HCT116 (cell line): Measurements from ENCODE around the gene THRB. TPM values are rescaled to one million over a fixed set of nuclear protein-coding genes. Genes with fewer than 3 reads are reported as not detected.

Experiments
- ATAC-seq: fragments of 200-7000 bp; cut with Tn5 transposase; 2 replicates; pipeline ENCODE4 v1.9.1; 2020; ENCODE audit warnings: mild to moderate bottlenecking, moderate library complexity
- BruUV-seq: library from RNA; stranded (reverse); fragments of 400-500 nt; replicated peaks from 2 replicates; lab custom pipeline; 2021; lab: Mats Ljungman, UMichigan
- CTCF ChIA-PET: fragments of 300-600 bp; sonication (Branson Sonifier 250); formaldehyde crosslinking; loops from one replicate; lab custom pipeline; 2021; ENCODE audit warnings: antibody characterized with exemption; lab: Charles Lee
- POLR2A ChIA-PET: fragments of 300-600, 350-600 bp; sonication (Branson Sonifier 250); formaldehyde crosslinking; loops from one replicate; lab custom pipeline; 2021; ENCODE audit warnings: antibody characterized with exemption; lab: Charles Lee
- RAD21 ChIA-PET, 2 experiments: fragments of 300-600 bp; sonication (Branson Sonifier 250); formaldehyde crosslinking; loops; one replicate each; lab custom pipeline; 2023; ENCODE audit warnings: low total read pairs in 2 of 2; ENCODE audit not compliant: uncharacterized antibody in 2 of 2, unreplicated experiment in 2 of 2, low non-redundant PET in 1 of 2; lab: Charles Lee
- DNase-seq: peaks from one replicate; pipeline ENCODE4 v3.0.0-alpha.2; 2010; ENCODE audit warnings: low read depth, low spot score
- H2AFZ ChIP-seq: fragments of 200-600 bp; shearing (Covaris generic), sonication (generic); 2 replicates; pipeline ENCODE4 v1.6.1; 2017; ENCODE audit warnings: low read depth, mixed run types, mixed read lengths, antibody characterized with exemption, low read length; ENCODE audit not compliant: poor library complexity, severe bottlenecking
- H3K27ac ChIP-seq: 2 replicates; pipeline ENCODE4 v1.5.1; 2012; ENCODE audit warnings: low read depth, low read length
- H3K27me3 ChIP-seq: fragments of 200-600 bp; sonication (generic); 2 replicates; pipeline ENCODE4 v1.6.1; 2016; ENCODE audit warnings: mixed run types, low read length, mixed read lengths; ENCODE audit not compliant: insufficient read depth
- H3K36me3 ChIP-seq, 2 experiments: fragments of 200-500 bp in 1 of 2; fragments of 200-600 bp in 1 of 2; sonication (Bioruptor generic) in 1 of 2; sonication (generic) in 1 of 2; 2 replicates each; pipeline versions ENCODE4 v1.5.1 to v1.6.1; 2014 to 2016; ENCODE audit warnings: low read length in 2 of 2, inconsistent platforms in 1 of 2, mixed read lengths in 1 of 2, mixed run types in 1 of 2; ENCODE audit not compliant: insufficient read depth in 2 of 2, control insufficient read depth in 1 of 2
- H3K4me1 ChIP-seq, 2 experiments: fragments of 200-600 bp in 1 of 2; sonication (generic) in 1 of 2; 2 replicates each; pipeline versions ENCODE4 v1.5.1 to v1.6.1; 2012 to 2017; ENCODE audit warnings: low read length in 2 of 2, inconsistent platforms in 1 of 2, mild to moderate bottlenecking in 1 of 2, mixed read lengths in 1 of 2, mixed run types in 1 of 2, moderate library complexity in 1 of 2; ENCODE audit not compliant: insufficient read depth in 2 of 2, control insufficient read depth in 1 of 2
- H3K4me2 ChIP-seq: fragments of 200-600 bp; sonication (generic); 2 replicates; pipeline ENCODE4 v1.6.1; 2017; ENCODE audit warnings: mixed run types, low read length, mixed read lengths
- H3K4me3 ChIP-seq, 2 experiments: fragments of 200-600 bp in 1 of 2; sonication (generic) in 1 of 2; replicated peaks in 1 of 2; 2 replicates each; pipeline ENCODE4 v1.5.1; 2011 to 2016; ENCODE audit warnings: low read length in 2 of 2, control low read depth in 1 of 2, low read depth in 1 of 2, mild to moderate bottlenecking in 1 of 2, mixed read lengths in 1 of 2, mixed run types in 1 of 2
- H3K79me2 ChIP-seq: fragments of 200-600 bp; sonication (generic); 2 replicates; pipeline ENCODE4 v1.6.1; 2017; ENCODE audit warnings: mild to moderate bottlenecking, mixed run types, low read length, moderate library complexity, mixed read lengths; ENCODE audit not compliant: insufficient read depth
- H3K9ac ChIP-seq: fragments of 200-600 bp; sonication (generic); 2 replicates; pipeline ENCODE4 v1.6.1; 2016; ENCODE audit warnings: low read length, mixed read lengths
- H3K9me2 ChIP-seq: fragments of 200-600 bp; sonication (generic), shearing (Covaris generic); 2 replicates; pipeline ENCODE4 v1.6.1; 2017; ENCODE audit warnings: mixed run types, mild to moderate bottlenecking, moderate library complexity; ENCODE audit not compliant: insufficient read depth
- H3K9me3 ChIP-seq, 2 experiments: fragments of 200-500 bp in 1 of 2; fragments of 200-600 bp in 1 of 2; sonication (Bioruptor generic) in 1 of 2; sonication (generic) in 1 of 2; 2 replicates each; pipeline ENCODE4 v1.6.1; 2014 to 2017; ENCODE audit warnings: low read length in 2 of 2, mixed read lengths in 2 of 2, inconsistent platforms in 1 of 2, low read depth in 1 of 2, mild to moderate bottlenecking in 1 of 2, mixed run types in 1 of 2, moderate library complexity in 1 of 2; ENCODE audit not compliant: control insufficient read depth in 1 of 2, insufficient read depth in 1 of 2
- H4K20me1 ChIP-seq: fragments of 200-600 bp; sonication (generic), shearing (Covaris generic); 2 replicates; pipeline ENCODE4 v1.6.1; 2017; ENCODE audit warnings: mixed run types, mild to moderate bottlenecking, moderate library complexity; ENCODE audit not compliant: insufficient read depth
- CEBPB ChIP-seq: IDR thresholded peaks from 2 replicates; pipeline ENCODE4 v1.6.1; 2012; ENCODE audit warnings: low read depth
- CTCF ChIP-seq, 3 experiments: fragments of 200-600 bp in 1 of 3; sonication (generic) in 1 of 3; IDR thresholded peaks in 2 of 3; conservative IDR thresholded peaks in 1 of 3; 2 replicates each; pipeline ENCODE4 v1.5.1; 2012 to 2017; ENCODE audit warnings: low read depth in 2 of 3, low read length in 2 of 3, antibody characterized with exemption in 1 of 3, borderline replicate concordance in 1 of 3, control low read depth in 1 of 3, mild to moderate bottlenecking in 1 of 3, mixed read lengths in 1 of 3, mixed run types in 1 of 3, moderate library complexity in 1 of 3; ENCODE audit not compliant: insufficient read depth in 1 of 3
- EGR1 ChIP-seq: IDR thresholded peaks from 2 replicates; pipeline ENCODE4 v1.6.1; 2012; ENCODE audit warnings: low read depth
- POLR2A ChIP-seq: IDR thresholded peaks from 2 replicates; pipeline ENCODE4 v1.7.0; 2011; ENCODE audit warnings: borderline replicate concordance; ENCODE audit not compliant: insufficient read depth, insufficient read length; ENCODE audit errors: extremely low read depth
- POLR2AphosphoS5 ChIP-seq: IDR thresholded peaks from 2 replicates; pipeline ENCODE4 v1.6.1; 2011; ENCODE audit warnings: mild to moderate bottlenecking, low read depth, low read length, moderate library complexity
- REST ChIP-seq: IDR thresholded peaks from 2 replicates; pipeline ENCODE4 v1.6.1; 2012; ENCODE audit warnings: low read depth
- YY1 ChIP-seq: IDR thresholded peaks from 2 replicates; pipeline ENCODE4 v1.6.1; 2011; ENCODE audit warnings: low read length, low read depth, moderate library complexity, mild to moderate bottlenecking; ENCODE audit not compliant: insufficient replicate concordance; ENCODE audit errors: extremely low read depth
- intact Hi-C: fragments of 100-400 bp; cut with micrococcal nuclease; formaldehyde crosslinking; loops from 2 replicates; pipeline ENCODE4 v1.10.0; 2022
- total RNA-seq: library from RNA; stranded (reverse); gene quantifications from one replicate; pipeline ENCODE4 v1.2.1, GENCODE V29; 2021; ENCODE audit not compliant: unreplicated experiment
- TF ChIP-seq, protein P1 (sequence below): IDR thresholded peaks from 2 replicates; pipeline ENCODE4 v1.6.1; 2012
- TF ChIP-seq, protein P2 (sequence below): IDR thresholded peaks from 2 replicates; pipeline ENCODE4 v1.6.1; 2011; ENCODE audit warnings: mild to moderate bottlenecking, low read length, moderate library complexity; ENCODE audit not compliant: insufficient replicate concordance; ENCODE audit errors: extremely low read depth

THRB gene
- total RNA-seq, 1 experiment from 2014 or later = 2.5 TPM

DNA sequence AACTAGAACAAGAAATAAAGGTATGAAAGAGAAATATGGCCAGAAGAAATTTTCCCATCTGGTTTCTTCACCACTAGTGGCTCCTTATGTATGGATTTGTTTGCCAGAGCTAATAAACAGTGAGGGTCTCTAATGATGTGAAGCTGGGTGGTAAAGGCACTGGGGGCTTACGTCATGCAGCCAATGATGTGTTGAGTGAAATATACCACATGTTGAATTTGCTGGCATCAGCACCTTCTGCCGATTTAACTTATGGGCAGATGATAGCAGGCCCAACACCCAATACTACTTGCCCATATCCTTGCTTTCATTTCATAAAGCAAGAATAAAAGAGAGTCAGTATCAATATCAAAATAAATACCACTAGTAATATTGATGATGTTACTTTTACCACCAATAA lies 133.0 kb downstream of the THRB start:
- ChIA-PET RAD21 (no interaction called here), POLR2A (no interaction called here), CTCF (no interaction called here)
- Histone ChIP-seq H3K9me2 (no peaks in the 10 kb centered on the region), H3K9ac (no peak overlapping the region), H3K36me3 (no peaks in the 10 kb centered on the region), H3K27me3 (no peaks in the 10 kb centered on the region), H3K4me3 (no peak overlapping the region), H3K4me2 (no peak overlapping the region), H2AFZ (no peak overlapping the region), H3K9me3 (no peaks in the 10 kb centered on the region), H4K20me1 (no peaks in the 10 kb centered on the region), H3K27ac (no peak overlapping the region), H3K79me2 (no peaks in the 10 kb centered on the region), H3K4me1 (peaks cover 3 to 10% of the 10 kb centered on the region in 2 experiments; a peak in 2 of 4 replicates)
- no peak for DNase-seq
- ATAC-seq = no peak
- TF ChIP-seq POLR2AphosphoS5 (no peak), REST (no peak), EGR1 (no peak), YY1 (no peak), CTCF (IDR thresholded peaks at IDR 0.05 in 2 of 3, conservative IDR thresholded peaks at IDR 0.05 in 1 of 3; ENCODE audit: borderline replicate concordance in 1 of 3, insufficient read depth in 1 of 3, low read depth in 2 of 3, low read length in 2 of 3) (no peak), CEBPB (no peak), POLR2A (no peak)
- TF ChIP-seq, protein P1, sequence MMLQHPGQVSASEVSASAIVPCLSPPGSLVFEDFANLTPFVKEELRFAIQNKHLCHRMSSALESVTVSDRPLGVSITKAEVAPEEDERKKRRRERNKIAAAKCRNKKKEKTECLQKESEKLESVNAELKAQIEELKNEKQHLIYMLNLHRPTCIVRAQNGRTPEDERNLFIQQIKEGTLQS = no peak
- TF ChIP-seq, protein P2, sequence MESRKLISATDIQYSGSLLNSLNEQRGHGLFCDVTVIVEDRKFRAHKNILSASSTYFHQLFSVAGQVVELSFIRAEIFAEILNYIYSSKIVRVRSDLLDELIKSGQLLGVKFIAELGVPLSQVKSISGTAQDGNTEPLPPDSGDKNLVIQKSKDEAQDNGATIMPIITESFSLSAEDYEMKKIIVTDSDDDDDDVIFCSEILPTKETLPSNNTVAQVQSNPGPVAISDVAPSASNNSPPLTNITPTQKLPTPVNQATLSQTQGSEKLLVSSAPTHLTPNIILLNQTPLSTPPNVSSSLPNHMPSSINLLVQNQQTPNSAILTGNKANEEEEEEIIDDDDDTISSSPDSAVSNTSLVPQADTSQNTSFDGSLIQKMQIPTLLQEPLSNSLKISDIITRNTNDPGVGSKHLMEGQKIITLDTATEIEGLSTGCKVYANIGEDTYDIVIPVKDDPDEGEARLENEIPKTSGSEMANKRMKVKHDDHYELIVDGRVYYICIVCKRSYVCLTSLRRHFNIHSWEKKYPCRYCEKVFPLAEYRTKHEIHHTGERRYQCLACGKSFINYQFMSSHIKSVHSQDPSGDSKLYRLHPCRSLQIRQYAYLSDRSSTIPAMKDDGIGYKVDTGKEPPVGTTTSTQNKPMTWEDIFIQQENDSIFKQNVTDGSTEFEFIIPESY = no peak
- BruUV-seq = no TSS peak
- intact Hi-C loops = no loop called here
